Activated B cell treated with CpG ODN at 0.5 μM for 24 hours (primary cell): ENCODE results near the gene ALDH3A2. TPM values are rescaled to one million over a fixed set of nuclear protein-coding genes. Genes with fewer than 3 reads are reported as not detected.
"Not testable (repeated sequence)": the region's sequence is repeated elsewhere in the genome, so short reads cannot be mapped to it uniquely, and the experiment has no call there.

Source experiments
- ATAC-seq: fragments of 200-7000 bp; cut with Tn5 transposase; one replicate; pipeline ENCODE4 v1.10.0; 2021; ENCODE audit warnings: low read depth, mild to moderate bottlenecking, moderate library complexity
- CTCF ChIA-PET: fragments of 350-600 bp; sonication (Branson Sonifier 250); formaldehyde crosslinking; loops from one replicate; lab custom pipeline; 2021; ENCODE audit warnings: antibody characterized with exemption; lab: Charles Lee
- POLR2A ChIA-PET: fragments of 350-600 bp; sonication (Branson Sonifier 250); formaldehyde crosslinking; loops from one replicate; lab custom pipeline; 2021; ENCODE audit warnings: antibody characterized with exemption; lab: Charles Lee
- DNase-seq: peaks from one replicate; pipeline ENCODE4 v3.0.0; 2022
- H3K27ac Mint-ChIP-seq: one replicate; pipeline ENCODE4 v1.8.0; 2020; ENCODE audit warnings: mixed read lengths
- H3K27me3 Mint-ChIP-seq: one replicate; pipeline ENCODE4 v1.8.0; 2021; ENCODE audit warnings: mixed read lengths
- H3K36me3 Mint-ChIP-seq: one replicate; pipeline ENCODE4 v1.8.0; 2021; ENCODE audit warnings: low read depth, mixed read lengths
- H3K4me1 Mint-ChIP-seq: one replicate; pipeline ENCODE4 v1.8.0; 2021; ENCODE audit warnings: mixed read lengths
- H3K4me3 Mint-ChIP-seq: one replicate; pipeline ENCODE4 v1.8.0; 2020; ENCODE audit warnings: mild to moderate bottlenecking, mixed read lengths
- H3K9me3 Mint-ChIP-seq: one replicate; pipeline ENCODE4 v1.8.0; 2020; ENCODE audit warnings: mixed read lengths
- intact Hi-C: fragments of 100-400 bp; cut with micrococcal nuclease; formaldehyde crosslinking; loops from one replicate; pipeline ENCODE4 v1.15.1; 2024
- total RNA-seq: library from RNA; stranded (reverse); gene quantifications from 2 replicates; pipeline ENCODE4 v1.2.3, GENCODE V29; 2022
- TF ChIP-seq, protein P1 (sequence below): fragments of 200-600 bp; IDR thresholded peaks from one replicate; pipeline ENCODE4 v1.8.0; 2022; ENCODE audit warnings: antibody characterized with exemption, mild to moderate bottlenecking

Gene ALDH3A2
- total RNA-seq, 1 donor from 2014 or later: 18.3 TPM

DNA sequence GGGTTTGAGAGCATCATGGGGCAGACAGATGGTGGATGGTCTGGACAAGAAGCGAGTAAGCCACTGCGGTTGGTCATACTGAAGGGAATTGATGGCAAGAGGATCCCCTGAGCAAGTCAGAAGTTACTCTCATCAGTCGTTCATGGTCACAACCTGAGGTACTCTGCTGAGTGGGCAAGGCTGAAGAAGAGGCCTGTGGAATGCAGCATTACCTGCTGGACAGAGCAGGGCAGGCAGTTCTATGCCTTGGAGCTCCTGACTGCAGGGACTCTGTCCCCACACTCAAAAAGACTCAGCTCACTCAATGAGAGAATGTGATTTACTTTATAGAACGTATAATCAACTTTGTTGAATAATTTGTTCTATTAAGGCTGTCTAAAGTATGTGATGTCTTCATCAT is 28.3 kb downstream of the ALDH3A2 start:
- no peak overlapping the region for H3K27ac Mint-ChIP-seq
- no peaks in the 10 kb centered on the region for H3K27me3 Mint-ChIP-seq
- H3K4me1 Mint-ChIP-seq: peaks cover 4% of the 10 kb centered on the region
- H3K9me3 Mint-ChIP-seq: no peaks in the 10 kb centered on the region
- POLR2A ChIA-PET: no interaction called here
- no peak for DNase-seq
- intact Hi-C loops: no loop called here
- H3K36me3 Mint-ChIP-seq: peaks cover 20% of the 10 kb centered on the region
- CTCF ChIA-PET: no interaction called here
- no peak for ATAC-seq
- TF ChIP-seq, protein P1, sequence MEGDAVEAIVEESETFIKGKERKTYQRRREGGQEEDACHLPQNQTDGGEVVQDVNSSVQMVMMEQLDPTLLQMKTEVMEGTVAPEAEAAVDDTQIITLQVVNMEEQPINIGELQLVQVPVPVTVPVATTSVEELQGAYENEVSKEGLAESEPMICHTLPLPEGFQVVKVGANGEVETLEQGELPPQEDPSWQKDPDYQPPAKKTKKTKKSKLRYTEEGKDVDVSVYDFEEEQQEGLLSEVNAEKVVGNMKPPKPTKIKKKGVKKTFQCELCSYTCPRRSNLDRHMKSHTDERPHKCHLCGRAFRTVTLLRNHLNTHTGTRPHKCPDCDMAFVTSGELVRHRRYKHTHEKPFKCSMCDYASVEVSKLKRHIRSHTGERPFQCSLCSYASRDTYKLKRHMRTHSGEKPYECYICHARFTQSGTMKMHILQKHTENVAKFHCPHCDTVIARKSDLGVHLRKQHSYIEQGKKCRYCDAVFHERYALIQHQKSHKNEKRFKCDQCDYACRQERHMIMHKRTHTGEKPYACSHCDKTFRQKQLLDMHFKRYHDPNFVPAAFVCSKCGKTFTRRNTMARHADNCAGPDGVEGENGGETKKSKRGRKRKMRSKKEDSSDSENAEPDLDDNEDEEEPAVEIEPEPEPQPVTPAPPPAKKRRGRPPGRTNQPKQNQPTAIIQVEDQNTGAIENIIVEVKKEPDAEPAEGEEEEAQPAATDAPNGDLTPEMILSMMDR: no peak
- no peak overlapping the region for H3K4me3 Mint-ChIP-seq

DNA sequence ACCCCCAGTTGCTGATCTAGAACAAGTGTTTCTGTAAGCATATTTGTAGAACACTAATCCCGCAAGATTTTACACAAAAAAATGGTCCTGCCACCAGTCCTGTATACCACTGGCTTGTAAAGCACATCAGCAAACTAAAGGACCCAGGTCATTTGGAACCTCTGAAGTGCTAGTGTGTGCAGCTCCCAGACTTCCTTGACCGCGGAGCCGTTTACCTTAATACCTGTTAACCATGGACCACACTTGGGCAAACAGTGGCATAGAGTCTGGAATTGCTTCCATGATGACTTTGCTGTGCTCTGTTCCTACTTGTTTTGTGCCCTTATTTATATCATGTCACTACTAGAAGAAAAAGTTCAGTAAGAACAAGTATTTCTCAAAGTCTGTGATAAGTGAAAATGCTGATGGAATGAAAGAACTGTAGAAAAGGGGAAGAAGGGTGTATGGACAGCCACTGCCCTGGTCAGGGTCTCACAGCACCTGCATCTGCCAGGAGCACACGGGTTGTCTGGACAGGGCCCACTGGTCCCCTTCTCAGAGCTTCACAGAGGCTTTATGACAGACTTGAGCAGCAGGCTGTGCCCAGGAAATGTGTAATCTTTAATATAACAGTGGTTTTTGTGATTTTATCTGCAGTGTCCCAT is 29.3 kb downstream of the ALDH3A2 start:
- TF ChIP-seq, protein P1: no peak
- no peaks in the 10 kb centered on the region for H3K4me1 Mint-ChIP-seq
- H3K4me3 Mint-ChIP-seq: no peak overlapping the region
- H3K9me3 Mint-ChIP-seq: no peaks in the 10 kb centered on the region
- H3K27ac Mint-ChIP-seq: no peak overlapping the region
- DNase-seq (no peak), ATAC-seq (no peak)
- H3K27me3 Mint-ChIP-seq: no peaks in the 10 kb centered on the region
- ChIA-PET CTCF (no interaction called here), POLR2A (no interaction called here)
- intact Hi-C loops: no loop called here
- peaks cover 13% of the 10 kb centered on the region for H3K36me3 Mint-ChIP-seq

DNA sequence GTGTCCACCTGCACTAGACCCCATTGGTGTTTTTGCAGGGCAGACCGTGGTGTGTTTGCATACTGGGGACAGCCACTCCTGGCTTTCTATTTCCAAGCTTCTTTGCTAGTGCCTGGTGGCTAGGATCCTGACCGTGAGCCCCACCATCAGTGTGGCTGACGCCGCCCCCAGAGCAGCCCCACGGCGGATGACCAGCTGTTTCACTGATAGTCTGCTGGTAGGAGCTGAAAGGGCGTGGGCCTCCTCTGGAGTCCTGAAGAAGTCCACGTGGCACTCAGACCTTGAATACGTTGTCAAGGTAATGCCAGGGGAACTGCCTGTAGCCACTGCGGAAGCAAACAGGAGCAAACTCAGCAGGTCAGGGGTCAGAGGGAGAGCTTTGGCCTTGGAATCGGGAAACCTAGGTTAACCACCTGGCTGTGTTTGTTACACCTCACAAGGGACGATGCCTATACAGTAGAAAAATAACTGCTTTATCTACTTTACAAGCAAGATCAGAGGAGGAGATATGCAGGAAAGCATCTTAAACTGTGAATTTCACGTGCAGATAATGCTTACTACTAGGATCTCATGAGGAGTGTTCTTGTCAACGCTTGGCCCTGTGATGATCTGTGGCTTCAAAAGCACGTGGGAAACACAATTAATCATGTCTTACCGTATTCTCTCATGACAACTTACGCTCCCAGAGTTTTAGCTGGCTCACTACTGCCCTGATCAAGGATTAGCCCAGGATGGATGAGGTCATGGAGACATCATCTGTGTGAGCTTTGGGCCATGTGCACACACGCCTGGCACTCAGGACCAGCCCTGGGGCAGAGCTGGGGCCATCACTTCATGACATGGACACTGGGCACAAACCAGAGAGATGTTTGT is 30.3 kb downstream of the ALDH3A2 start:
- Mint-ChIP-seq H3K4me1 (no peaks in the 10 kb centered on the region), H3K27ac (no peak overlapping the region), H3K36me3 (peaks cover 11% of the 10 kb centered on the region), H3K4me3 (no peak overlapping the region), H3K27me3 (no peaks in the 10 kb centered on the region), H3K9me3 (no peaks in the 10 kb centered on the region)
- ChIA-PET CTCF (no interaction called here), POLR2A (no interaction called here)
- DNase-seq (no peak), ATAC-seq (no peak)
- TF ChIP-seq, protein P1: no peak
- intact Hi-C loops: no loop called here

DNA sequence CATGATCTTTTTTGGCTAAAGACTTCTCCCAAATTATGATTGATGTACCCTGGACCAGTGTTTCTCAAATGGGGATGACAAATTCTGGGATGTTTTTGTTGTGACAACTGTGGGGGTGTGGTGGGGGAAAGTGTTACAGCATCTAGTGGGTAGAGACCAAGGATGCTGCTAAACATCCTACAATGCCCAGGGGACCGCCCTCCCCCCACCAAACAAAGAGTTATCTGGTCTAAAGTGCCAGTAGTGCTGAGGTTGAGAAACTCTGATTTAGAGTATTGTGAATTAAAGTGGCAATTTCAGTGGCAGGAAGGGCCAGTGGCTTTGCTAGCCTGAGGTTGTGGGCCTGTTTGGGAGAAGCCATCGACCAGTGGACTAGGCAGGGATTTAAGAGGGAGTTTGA is 34.6 kb downstream of the ALDH3A2 start:
- H3K27me3 Mint-ChIP-seq: peaks cover 3% of the 10 kb centered on the region
- DNase-seq (no peak), ATAC-seq (no peak)
- TF ChIP-seq, protein P1: no peak
- H3K36me3 Mint-ChIP-seq: no peaks in the 10 kb centered on the region
- ChIA-PET POLR2A (no interaction called here), CTCF (no interaction called here)
- intact Hi-C loops: no loop called here
- H3K4me1 Mint-ChIP-seq: no peaks in the 10 kb centered on the region
- no peak overlapping the region for H3K4me3 Mint-ChIP-seq
- no peaks in the 10 kb centered on the region for H3K9me3 Mint-ChIP-seq
- no peak overlapping the region for H3K27ac Mint-ChIP-seq

DNA sequence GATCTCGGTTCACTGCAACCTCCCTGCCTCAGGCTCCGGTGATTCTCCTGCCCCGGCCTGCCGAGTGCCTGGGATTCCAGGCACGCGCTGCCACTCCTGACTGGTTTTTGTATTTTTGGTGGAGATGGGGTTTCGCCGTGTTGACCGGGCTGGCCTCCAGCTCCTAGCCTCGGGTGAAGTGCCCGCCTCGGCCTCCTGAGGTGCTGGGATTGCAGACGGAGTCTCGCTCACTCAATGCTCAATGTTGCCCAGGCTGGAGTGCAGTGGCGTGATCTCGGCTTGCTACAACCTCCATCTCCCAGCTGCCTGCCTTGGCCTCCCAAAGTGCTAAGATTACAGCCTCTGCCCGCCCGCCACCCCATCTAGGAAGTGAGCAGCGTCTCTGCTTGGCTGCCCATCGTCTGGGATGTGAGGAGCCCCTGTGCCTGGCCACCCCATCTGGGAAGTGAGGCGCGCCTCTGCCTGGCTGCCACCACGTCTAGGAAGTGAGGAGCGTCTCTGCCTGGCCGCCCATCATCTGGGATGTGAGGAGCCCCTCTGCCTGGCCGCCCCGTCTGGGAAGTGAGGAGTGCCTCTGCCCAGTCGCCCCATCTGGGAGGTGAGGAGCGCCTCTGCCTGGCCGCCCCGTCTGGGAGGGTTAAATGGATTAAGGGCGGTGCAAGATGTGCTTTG is 36.5 kb downstream of the ALDH3A2 start:
- DNase-seq, H3K9me3 Mint-ChIP-seq, intact Hi-C loops, H3K36me3 Mint-ChIP-seq, CTCF ChIA-PET, H3K27me3 Mint-ChIP-seq, ATAC-seq, POLR2A ChIA-PET, H3K4me1 Mint-ChIP-seq, H3K4me3 Mint-ChIP-seq, H3K27ac Mint-ChIP-seq: not testable (repeated sequence)
